Measurements from ENCODE around the gene MRS2.

GRCh38 chr6:24439858-24440539 is 37.3 kb downstream of the MRS2 start:
- TF ChIP-seq MAX (IDR thresholded peaks at IDR 0.05; ENCODE audit: low read depth) (no peak), CTCF (IDR thresholded peaks at IDR 0.05) (no peak), POLR2AphosphoS5 (IDR thresholded peaks at IDR 0.05; ENCODE audit: low read depth, low read length) (no peak), MXI1 (IDR thresholded peaks at IDR 0.05; ENCODE audit: low read depth, low read length) (no peak), ZBTB33 (IDR thresholded peaks at IDR 0.05; ENCODE audit: borderline replicate concordance, low read depth) (no peak), REST (IDR thresholded peaks at IDR 0.05; ENCODE audit: low read depth, low read length) (no peak), RAD21 (IDR thresholded peaks at IDR 0.05; ENCODE audit: low read length) (no peak), EP300 (IDR thresholded peaks at IDR 0.05; ENCODE audit: borderline replicate concordance in 1 of 2, low read depth in 1 of 2, low read length in 1 of 2) (no peak), SIN3A (IDR thresholded peaks at IDR 0.05; ENCODE audit: borderline replicate concordance, low read depth, low read length) (no peak), USF2 (IDR thresholded peaks at IDR 0.05; ENCODE audit: borderline replicate concordance, low read depth, low read length) (no peak), ELF1 (IDR thresholded peaks at IDR 0.05) (no peak), FOSL2 (IDR thresholded peaks at IDR 0.05; ENCODE audit: borderline replicate concordance, low read depth) (no peak), FOXM1 (IDR thresholded peaks at IDR 0.05; ENCODE audit: low read depth) (no peak), GABPA (IDR thresholded peaks at IDR 0.05; ENCODE audit: low read depth) (no peak)

All from SK-N-SH (cell line).